ENCODE results near the gene HSD3B2.
"Not testable (repeated sequence)": the region's sequence is repeated elsewhere in the genome, so short reads cannot be mapped to it uniquely, and the experiment has no call there.

Gene HSD3B2

GRCh38 chr1:119374208-119374874 lies 40.6 kb upstream of the HSD3B2 start:
- Histone ChIP-seq H3K23ac (ENCODE audit: low read length in 2 of 2) (no peak overlapping the region), H3K79me1 (replicated peaks; ENCODE audit: low read length, poor library complexity, severe bottlenecking) (no peaks in the 10 kb centered on the region), H3K4me2 (ENCODE audit: low read length, poor library complexity, severe bottlenecking) (no peak overlapping the region), H2AK5ac (ENCODE audit: low read length, severe bottlenecking) (no peak overlapping the region), H4K8ac (ENCODE audit: low read length) (no peak overlapping the region), H2BK5ac (ENCODE audit: low read depth, low read length, poor library complexity, severe bottlenecking) (no peak overlapping the region), H3K14ac (ENCODE audit: low read length in 2 of 2) (no peak overlapping the region), H3K9ac (ENCODE audit: low read length) (no peak overlapping the region), H3K18ac (ENCODE audit: low read depth in 1 of 2, low read length in 2 of 2) (no peak overlapping the region), H4K91ac (ENCODE audit: low read length) (no peak overlapping the region), H3K27me3 (ENCODE audit: control insufficient read depth in 1 of 2, insufficient read depth in 1 of 2, low read length in 2 of 2) (peaks cover 0 to 40% of the 10 kb centered on the region in 2 experiments), H3K4me1 (ENCODE audit: control insufficient read depth, insufficient read depth, low read depth, low read length) (no peaks in the 10 kb centered on the region), H3K36me3 (ENCODE audit: control insufficient read depth in 1 of 2, insufficient read depth in 2 of 2, low read depth in 1 of 2, low read length in 2 of 2) (no peaks in the 10 kb centered on the region), H2BK12ac (ENCODE audit: low read length in 2 of 2) (no peak overlapping the region), H3K9me3 (ENCODE audit: control insufficient read depth, low read length) (no peaks in the 10 kb centered on the region), H3K4me3 (ENCODE audit: insufficient read depth in 1 of 2, low read depth in 1 of 2, low read length in 2 of 2) (no peak overlapping the region), H3K27ac (ENCODE audit: low read length, poor library complexity, severe bottlenecking) (no peak overlapping the region), H3K4ac (ENCODE audit: low read depth in 1 of 2, low read length in 2 of 2) (no peak overlapping the region), H2AFZ (ENCODE audit: low read depth, low read length) (no peak overlapping the region), H2BK120ac (ENCODE audit: low read depth, low read length) (no peak overlapping the region), H2BK15ac (ENCODE audit: low read depth, poor library complexity, severe bottlenecking) (no peak overlapping the region)
- 71% methylated on average over 4 of the region's 4 CpGs for WGBS
- DNase-seq, result no peak

GRCh38 chr1:119375366-119375765 lies 39.6 kb upstream of the HSD3B2 start:
- peaks cover 0 to 39% of the 10 kb centered on the region in 2 experiments for H3K27me3 ChIP-seq (ENCODE audit: control insufficient read depth in 1 of 2, insufficient read depth in 1 of 2, low read length in 2 of 2)
- H2BK120ac ChIP-seq (ENCODE audit: low read depth, low read length), result no peak overlapping the region
- H2AK5ac ChIP-seq (ENCODE audit: low read length, severe bottlenecking), result no peak overlapping the region
- no peak overlapping the region for H4K8ac ChIP-seq (ENCODE audit: low read length)
- H3K4me3 ChIP-seq (ENCODE audit: insufficient read depth in 1 of 2, low read depth in 1 of 2, low read length in 2 of 2), result no peak overlapping the region
- WGBS, result no CpG with 5 or more reads among the region's 1 CpG
- no peak overlapping the region for H2AFZ ChIP-seq (ENCODE audit: low read depth, low read length)
- H2BK5ac ChIP-seq (ENCODE audit: low read depth, low read length, poor library complexity, severe bottlenecking), result no peak overlapping the region
- no peaks in the 10 kb centered on the region for H3K9me3 ChIP-seq (ENCODE audit: control insufficient read depth, low read length)
- DNase-seq, result no peak
- no peak overlapping the region for H3K4ac ChIP-seq (ENCODE audit: low read depth in 1 of 2, low read length in 2 of 2)
- no peaks in the 10 kb centered on the region for H3K36me3 ChIP-seq (ENCODE audit: control insufficient read depth in 1 of 2, insufficient read depth in 2 of 2, low read depth in 1 of 2, low read length in 2 of 2)
- H4K91ac ChIP-seq (ENCODE audit: low read length), result no peak overlapping the region
- no peaks in the 10 kb centered on the region for H3K4me1 ChIP-seq (ENCODE audit: control insufficient read depth, insufficient read depth, low read depth, low read length)
- no peak overlapping the region for H2BK15ac ChIP-seq (ENCODE audit: low read depth, poor library complexity, severe bottlenecking)
- no peak overlapping the region for H2BK12ac ChIP-seq (ENCODE audit: low read length in 2 of 2)
- no peak overlapping the region for H3K18ac ChIP-seq (ENCODE audit: low read depth in 1 of 2, low read length in 2 of 2)
- no peak overlapping the region for H3K27ac ChIP-seq (ENCODE audit: low read length, poor library complexity, severe bottlenecking)
- no peak overlapping the region for H3K4me2 ChIP-seq (ENCODE audit: low read length, poor library complexity, severe bottlenecking)
- no peak overlapping the region for H3K14ac ChIP-seq (ENCODE audit: low read length in 2 of 2)
- H3K79me1 ChIP-seq (replicated peaks; ENCODE audit: low read length, poor library complexity, severe bottlenecking), result no peaks in the 10 kb centered on the region
- H3K9ac ChIP-seq (ENCODE audit: low read length), result no peak overlapping the region
- no peak overlapping the region for H3K23ac ChIP-seq (ENCODE audit: low read length in 2 of 2)

- H3K4ac ChIP-seq (ENCODE audit: low read depth in 1 of 2, low read length in 2 of 2), result no peak overlapping the region
- H2BK15ac ChIP-seq (ENCODE audit: low read depth, poor library complexity, severe bottlenecking), result no peak overlapping the region
- H3K36me3 ChIP-seq (ENCODE audit: control insufficient read depth in 1 of 2, insufficient read depth in 2 of 2, low read depth in 1 of 2, low read length in 2 of 2), result no peaks in the 10 kb centered on the region
- no peak overlapping the region for H4K8ac ChIP-seq (ENCODE audit: low read length)
- H3K27me3 ChIP-seq (ENCODE audit: control insufficient read depth in 1 of 2, insufficient read depth in 1 of 2, low read length in 2 of 2), result peaks cover 0 to 34% of the 10 kb centered on the region in 2 experiments
- H2BK12ac ChIP-seq (ENCODE audit: low read length in 2 of 2), result no peak overlapping the region
- WGBS, result 45% methylated on average over 1 of the region's 1 CpG
- no peak overlapping the region for H2BK5ac ChIP-seq (ENCODE audit: low read depth, low read length, poor library complexity, severe bottlenecking)
- H4K91ac ChIP-seq (ENCODE audit: low read length), result no peak overlapping the region
- no peaks in the 10 kb centered on the region for H3K4me1 ChIP-seq (ENCODE audit: control insufficient read depth, insufficient read depth, low read depth, low read length)
- H3K4me3 ChIP-seq (ENCODE audit: insufficient read depth in 1 of 2, low read depth in 1 of 2, low read length in 2 of 2), result no peak overlapping the region
- H2AFZ ChIP-seq (ENCODE audit: low read depth, low read length), result no peak overlapping the region
- H3K79me1 ChIP-seq (replicated peaks; ENCODE audit: low read length, poor library complexity, severe bottlenecking), result no peaks in the 10 kb centered on the region
- H2BK120ac ChIP-seq (ENCODE audit: low read depth, low read length), result no peak overlapping the region
- no peak for DNase-seq
- no peak overlapping the region for H3K27ac ChIP-seq (ENCODE audit: low read length, poor library complexity, severe bottlenecking)
- H2AK5ac ChIP-seq (ENCODE audit: low read length, severe bottlenecking), result no peak overlapping the region
- H3K14ac ChIP-seq (ENCODE audit: low read length in 2 of 2), result no peak overlapping the region
- no peak overlapping the region for H3K18ac ChIP-seq (ENCODE audit: low read depth in 1 of 2, low read length in 2 of 2)
- no peak overlapping the region for H3K9ac ChIP-seq (ENCODE audit: low read length)
- H3K9me3 ChIP-seq (ENCODE audit: control insufficient read depth, low read length), result no peaks in the 10 kb centered on the region
- H3K23ac ChIP-seq (ENCODE audit: low read length in 2 of 2), result no peak overlapping the region
- no peak overlapping the region for H3K4me2 ChIP-seq (ENCODE audit: low read length, poor library complexity, severe bottlenecking)
Observed at GRCh38 chr1:119376594-119376993, 38.4 kb upstream of the HSD3B2 start.

- not testable (repeated sequence) for H2AK5ac ChIP-seq (ENCODE audit: low read length, severe bottlenecking); H3K79me1 ChIP-seq (replicated peaks; ENCODE audit: low read length, poor library complexity, severe bottlenecking); H2BK12ac ChIP-seq (ENCODE audit: low read length in 2 of 2); H3K9me3 ChIP-seq (ENCODE audit: control insufficient read depth, low read length); H3K23ac ChIP-seq (ENCODE audit: low read length in 2 of 2); H3K14ac ChIP-seq (ENCODE audit: low read length in 2 of 2); H3K9ac ChIP-seq (ENCODE audit: low read length); H3K4ac ChIP-seq (ENCODE audit: low read depth in 1 of 2, low read length in 2 of 2); H2BK120ac ChIP-seq (ENCODE audit: low read depth, low read length); H3K4me3 ChIP-seq (ENCODE audit: insufficient read depth in 1 of 2, low read depth in 1 of 2, low read length in 2 of 2); H2BK15ac ChIP-seq (ENCODE audit: low read depth, poor library complexity, severe bottlenecking); H4K8ac ChIP-seq (ENCODE audit: low read length); H3K4me1 ChIP-seq (ENCODE audit: control insufficient read depth, insufficient read depth, low read depth, low read length); H3K36me3 ChIP-seq (ENCODE audit: control insufficient read depth in 1 of 2, insufficient read depth in 2 of 2, low read depth in 1 of 2, low read length in 2 of 2); H4K91ac ChIP-seq (ENCODE audit: low read length); H3K4me2 ChIP-seq (ENCODE audit: low read length, poor library complexity, severe bottlenecking); H2AFZ ChIP-seq (ENCODE audit: low read depth, low read length); H2BK5ac ChIP-seq (ENCODE audit: low read depth, low read length, poor library complexity, severe bottlenecking); H3K27ac ChIP-seq (ENCODE audit: low read length, poor library complexity, severe bottlenecking); H3K18ac ChIP-seq (ENCODE audit: low read depth in 1 of 2, low read length in 2 of 2); DNase-seq
- 65% methylated on average over 1 of the region's 2 CpGs for WGBS
- H3K27me3 ChIP-seq (ENCODE audit: control insufficient read depth in 1 of 2, insufficient read depth in 1 of 2, low read length in 2 of 2), result peaks cover 0 to 31% of the 10 kb centered on the region in 2 experiments
Observed at GRCh38 chr1:119377594-119377993, 37.4 kb upstream of the HSD3B2 start.

All from mesenchymal stem cell (in vitro differentiated cells and primary cell).